Fibroblast of peridontal ligament (primary cell): ENCODE measurements around the gene NAT10.

Experiments
- DNase-seq: peaks from one replicate; pipeline ENCODE4 v3.0.0-alpha.2; 2010; ENCODE audit errors: extremely low read depth

Gene NAT10

GRCh38 chr11:34149274-34149673 lies 43.8 kb downstream of the NAT10 start:
- no peak for DNase-seq

- DNase-seq: peak; percentile 17
These were observed 44.4 kb downstream of the NAT10 start for GRCh38 chr11:34149786-34150185.

GRCh38 chr11:34150494-34151151 lies 45.2 kb downstream of the NAT10 start:
- peak; percentile 25 for DNase-seq

GRCh38 chr11:34151166-34151565 lies 45.7 kb downstream of the NAT10 start:
- no peak for DNase-seq

DNA sequence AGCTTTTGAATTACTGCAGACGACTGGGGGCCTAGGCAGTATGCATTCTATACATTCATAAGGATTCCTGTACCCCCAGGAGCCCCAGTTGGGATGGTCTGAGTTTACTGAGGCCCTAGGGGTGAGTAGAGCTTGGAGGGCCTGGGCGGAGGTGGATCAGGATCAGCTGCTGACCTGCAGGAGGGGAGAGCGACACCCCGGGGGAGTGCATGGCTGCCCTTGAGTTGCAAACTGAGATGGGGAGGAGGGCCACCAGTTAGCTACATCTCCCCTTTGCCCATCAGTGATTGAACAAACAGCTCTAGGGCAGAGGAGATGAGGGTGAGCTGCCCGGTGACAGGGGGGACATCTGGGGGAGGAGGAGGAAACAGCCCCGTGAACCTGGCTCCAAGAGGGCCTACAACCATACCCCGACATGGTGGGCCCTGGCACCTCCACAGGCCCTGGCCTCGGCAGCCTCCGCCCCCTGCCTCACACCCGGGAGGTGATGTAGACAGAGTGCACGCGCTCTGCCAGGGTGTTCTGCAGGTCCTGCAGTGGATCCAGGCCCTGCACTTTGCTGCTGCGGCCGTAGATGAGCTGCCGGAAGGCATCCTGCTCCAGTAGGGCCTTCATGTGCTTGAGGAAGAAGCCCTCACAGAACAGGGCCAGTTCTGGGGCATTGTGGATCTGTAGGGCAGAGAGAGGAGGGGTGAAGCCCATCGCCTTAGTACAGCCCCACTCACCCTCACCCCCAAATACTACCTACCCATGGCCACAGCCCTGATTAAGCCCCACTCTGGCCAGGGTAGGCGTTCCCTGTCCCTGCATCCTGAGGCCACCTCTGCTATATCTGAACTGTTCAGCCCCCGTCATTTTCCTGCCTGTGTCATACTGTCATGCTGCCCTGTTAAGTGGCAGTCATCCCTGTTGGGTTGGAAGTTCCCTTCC lies 46.8 kb downstream of the NAT10 start:
- DNase-seq: no peak

DNA sequence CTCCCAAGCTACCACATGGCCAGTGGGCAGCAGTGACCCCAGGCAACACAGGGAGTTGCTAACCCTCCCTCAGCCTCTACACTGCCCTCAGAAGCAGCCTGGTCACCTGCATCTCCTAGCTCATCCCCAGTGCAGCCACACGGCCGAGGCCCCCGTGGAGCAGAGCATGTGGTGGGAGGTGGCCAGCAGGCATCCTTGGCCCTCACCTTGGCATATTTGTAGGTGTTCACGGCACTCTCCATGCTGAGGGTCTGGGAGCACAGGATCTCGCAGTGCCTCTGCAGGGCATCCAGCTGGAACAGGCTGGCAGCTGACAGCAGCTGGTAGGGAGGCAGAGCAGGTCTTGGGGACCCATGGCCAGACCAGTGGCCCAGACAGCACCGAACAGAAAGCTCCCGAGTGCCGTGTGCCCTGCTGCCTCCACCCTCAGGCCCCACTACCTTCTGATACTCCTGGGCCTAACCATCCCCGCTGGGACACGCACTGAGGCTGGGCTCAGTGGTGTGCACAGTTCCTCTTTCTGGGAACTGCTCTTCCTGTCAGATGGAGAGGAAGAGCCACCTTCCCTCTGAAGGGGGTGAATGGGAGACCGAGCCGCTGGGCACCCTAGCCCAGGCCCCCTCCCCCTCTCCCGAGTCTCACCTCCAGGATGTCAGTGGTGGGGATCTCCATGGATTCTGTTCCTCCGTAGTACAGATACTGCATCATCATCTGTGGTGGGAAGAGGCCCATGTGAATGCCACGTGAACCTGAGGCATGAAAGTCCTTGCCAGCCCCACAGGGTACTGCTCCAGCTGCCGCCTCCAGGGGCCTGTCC lies 48.8 kb downstream of the NAT10 start:
- no peak for DNase-seq

DNA sequence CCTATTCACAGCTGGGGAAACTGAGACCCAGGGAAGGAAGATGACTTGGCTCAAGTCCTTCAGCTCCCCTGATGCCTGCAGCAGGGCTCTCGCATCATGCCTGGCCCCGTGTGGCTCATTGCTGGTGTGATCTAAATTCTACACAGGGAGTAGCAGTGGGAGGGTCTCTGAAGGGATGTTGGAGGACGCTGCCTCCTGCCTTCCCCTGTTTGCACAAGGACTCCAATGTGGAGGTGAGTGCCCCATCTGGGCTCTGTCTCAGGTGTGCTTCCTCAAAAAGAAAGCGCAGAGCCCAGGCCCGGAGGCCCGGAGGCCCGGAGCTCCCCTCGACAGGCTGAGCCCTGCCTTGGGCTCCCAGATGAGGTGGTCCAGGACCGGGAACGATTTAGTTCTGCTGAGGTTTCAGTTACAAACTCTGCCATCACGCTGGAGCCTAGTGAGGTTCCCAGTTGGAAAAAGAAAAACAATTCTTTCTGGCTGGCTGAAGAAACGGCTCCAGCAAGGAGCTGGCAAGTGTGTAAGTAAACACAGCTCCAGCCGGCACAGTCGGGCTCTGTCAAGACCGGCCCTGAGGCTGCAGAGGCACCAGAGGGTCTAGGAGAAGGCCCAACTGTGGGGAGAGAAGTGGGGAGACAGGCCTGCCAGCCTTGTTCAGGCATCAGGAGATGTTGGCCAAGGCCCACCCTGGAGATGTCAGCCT lies 49.8 kb downstream of the NAT10 start:
- peak; percentile 19 for DNase-seq

- DNase-seq: no peak
These were observed 50.3 kb downstream of the NAT10 start for GRCh38 chr11:34155757-34156062.

DNA sequence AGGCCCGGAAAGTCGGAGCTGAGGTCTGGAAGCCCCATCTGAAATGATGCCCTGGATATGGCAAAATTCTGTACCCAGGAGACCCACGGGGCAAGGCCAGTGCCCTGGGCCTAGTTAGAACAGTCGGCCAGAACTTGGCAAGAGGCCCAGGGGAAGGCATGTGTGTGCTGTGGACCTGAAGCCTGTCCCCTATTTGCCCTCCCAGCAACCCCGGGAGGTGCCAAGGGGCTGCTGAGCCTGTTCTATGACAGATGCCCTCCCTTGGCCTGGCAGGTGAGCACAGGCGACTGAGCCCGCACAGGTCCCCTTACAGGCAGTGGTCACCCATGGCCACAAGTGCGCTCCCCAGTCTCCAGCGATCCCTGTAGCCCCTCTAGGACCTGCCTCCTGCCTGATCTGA lies 51.7 kb downstream of the NAT10 start:
- no peak for DNase-seq

DNA sequence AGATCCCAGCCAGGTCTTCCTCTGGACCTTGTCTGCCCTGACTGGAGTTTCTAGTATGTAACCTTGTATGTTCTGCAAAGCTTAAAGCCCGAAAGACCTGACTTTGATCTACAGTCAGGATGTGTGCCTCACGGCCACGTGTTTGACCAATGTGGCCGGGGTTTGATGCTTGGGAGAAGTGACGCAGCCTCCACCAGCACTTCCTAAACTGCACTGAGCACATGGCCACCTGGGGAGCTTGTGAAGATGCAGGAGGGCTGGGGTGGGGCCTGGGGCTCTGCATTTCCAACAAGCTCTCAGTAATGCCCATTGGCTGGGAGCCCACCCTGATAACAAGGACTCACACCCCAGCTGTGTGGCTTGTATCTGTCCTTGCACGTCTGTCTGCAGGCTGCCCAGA lies 53.2 kb downstream of the NAT10 start:
- DNase-seq: no peak

- no peak for DNase-seq
These were observed 54.8 kb downstream of the NAT10 start for GRCh38 chr11:34160049-34160721.

DNA sequence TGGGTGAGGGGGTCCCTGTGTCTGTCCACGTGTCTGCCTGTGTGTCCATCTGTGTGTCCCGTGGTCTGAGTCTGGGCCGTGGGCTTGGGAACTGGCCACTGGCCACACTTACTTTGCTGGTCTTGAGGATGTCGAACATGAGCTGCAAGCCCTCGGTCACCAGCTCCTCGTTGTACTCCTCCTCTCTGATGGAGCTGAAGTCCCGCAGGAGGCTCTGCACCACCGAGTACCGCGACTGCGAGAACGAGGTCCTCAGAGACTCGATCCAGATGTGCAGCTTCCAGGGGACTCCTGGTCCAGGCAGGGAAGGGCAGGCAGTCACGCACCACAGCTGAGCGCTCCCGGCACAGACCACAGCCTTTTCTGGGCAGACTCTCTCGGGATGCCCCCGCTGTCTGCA lies 55.4 kb downstream of the NAT10 start:
- DNase-seq: no peak

GRCh38 chr11:34161361-34161760 lies 55.9 kb downstream of the NAT10 start:
- DNase-seq: no peak

GRCh38 chr11:34161812-34162492 lies 56.5 kb downstream of the NAT10 start:
- DNase-seq: no peak

DNA sequence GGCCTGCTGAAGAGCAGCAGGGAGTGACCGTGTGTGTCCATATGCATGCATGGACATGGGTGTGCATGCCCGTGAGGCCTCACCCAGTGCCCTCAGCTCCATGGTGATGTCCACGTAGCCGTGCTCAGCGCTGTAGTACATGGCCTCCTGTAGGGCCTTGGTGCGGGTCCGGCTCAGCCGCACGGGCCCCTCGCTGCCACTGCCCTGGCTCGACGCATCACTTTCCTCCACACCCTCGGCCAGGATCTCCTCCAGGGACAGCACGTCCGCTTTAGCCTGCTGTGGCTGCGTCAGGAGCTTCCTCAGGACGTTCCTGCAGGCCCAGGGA lies 57.0 kb downstream of the NAT10 start:
- no peak for DNase-seq

- no peak for DNase-seq
These were observed 57.4 kb downstream of the NAT10 start for GRCh38 chr11:34162856-34163255.

DNA sequence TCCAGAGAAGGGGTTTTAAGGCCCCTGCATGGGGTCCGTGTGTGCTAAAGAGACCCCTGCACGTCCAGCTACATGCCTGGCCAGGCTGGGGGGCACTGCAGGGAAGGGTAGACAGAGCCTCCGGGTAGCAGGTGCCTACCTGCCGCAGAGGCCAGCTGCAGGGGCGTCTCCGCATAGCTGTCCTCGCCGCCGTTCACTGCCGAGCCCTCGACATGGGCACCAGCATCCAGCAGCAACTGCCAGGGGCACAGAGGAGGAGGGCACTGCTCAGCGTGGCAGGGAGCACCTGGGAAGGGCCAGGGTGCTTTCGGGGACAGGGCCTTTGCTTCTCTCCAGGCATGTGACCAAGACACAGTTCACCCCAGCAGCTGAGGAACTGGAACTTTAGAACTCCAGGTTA lies 59.7 kb downstream of the NAT10 start:
- DNase-seq: no peak

DNA sequence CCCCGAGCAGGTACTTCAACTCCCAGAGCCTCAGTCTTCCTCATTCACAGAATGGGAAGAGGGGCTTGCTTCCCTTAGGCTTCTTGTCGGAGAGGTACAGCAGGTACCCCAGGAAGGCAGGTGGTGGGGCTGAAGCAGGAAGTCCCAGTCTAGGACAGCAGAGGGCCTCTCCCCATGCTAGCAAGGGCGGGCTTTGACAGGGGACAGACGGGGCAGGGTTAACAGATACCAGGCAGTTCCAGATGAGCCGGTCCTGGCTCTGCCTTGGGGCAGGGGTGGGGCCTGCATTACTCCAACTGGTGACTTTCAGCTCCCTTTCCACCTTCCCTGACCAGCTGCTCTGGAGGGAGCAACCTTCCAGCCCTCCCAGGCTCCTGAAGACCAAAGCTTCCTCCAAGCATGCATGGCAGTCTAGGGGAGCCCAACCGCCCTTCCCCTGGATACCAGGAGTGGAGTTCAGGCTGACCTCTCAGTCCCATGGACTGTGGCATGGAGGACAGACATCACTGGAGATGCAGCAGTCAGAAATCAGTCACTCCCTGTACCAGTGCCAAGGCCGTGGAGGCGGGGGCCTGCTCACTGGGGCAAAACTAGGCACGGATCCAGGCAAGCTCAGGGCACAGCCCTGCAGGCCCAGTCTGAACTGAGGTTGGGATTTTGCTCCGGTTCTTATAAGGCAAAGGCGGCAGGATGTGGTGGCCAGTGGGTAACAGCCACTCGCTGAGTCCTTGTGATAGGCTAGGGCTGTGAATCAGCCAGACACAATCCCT lies 60.5 kb downstream of the NAT10 start:
- no peak for DNase-seq

- DNase-seq: no peak
These were observed 61.6 kb downstream of the NAT10 start for GRCh38 chr11:34166806-34167740.
